ENCODE measurements around the gene SORCS2.

DNA sequence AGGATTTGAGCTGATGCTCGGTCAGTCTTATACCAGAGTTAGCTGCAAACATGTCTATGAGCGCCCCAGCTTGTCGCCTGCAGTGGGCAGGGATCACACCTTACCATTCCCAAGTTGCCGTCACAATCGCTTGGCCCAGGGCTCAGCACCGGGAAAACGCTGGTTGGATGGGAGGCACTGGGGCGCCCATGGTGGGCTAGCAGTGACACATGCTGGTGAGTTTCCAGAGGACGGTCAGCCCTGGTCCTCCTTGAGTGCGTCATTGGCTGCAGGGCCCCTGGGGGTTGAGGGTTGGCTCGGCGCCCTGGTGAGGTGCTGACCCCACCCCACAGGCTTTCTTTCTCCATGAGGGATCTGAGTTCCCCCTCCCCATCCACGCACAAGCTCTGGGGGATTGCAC lies 50.4 kb downstream of the SORCS2 start:
- TF ChIP-seq POLR2A (IDR thresholded peaks at IDR 0.05) (no peak), CTCF (IDR thresholded peaks at IDR 0.05) (no peak)
